Stimulated activated CD4-positive, alpha-beta T cell treated with anti-CD3 and anti-CD28 coated beads, TNF-alpha, amount 100 ng/mL, for 4 hours (primary cell): ENCODE results near the gene DIRAS2.
"Not testable (repeated sequence)": the region's sequence is repeated elsewhere in the genome, so short reads cannot be mapped to it uniquely, and the experiment has no call there.

ENCODE experiments used
- DNase-seq, 3 experiments: peaks; one replicate each; pipeline ENCODE4 v3.0.0-alpha.2; 2020; ENCODE audit warnings: low read depth in 3 of 3

DIRAS2 gene

GRCh38 chr9:90642570-90643539, at the start of gene DIRAS2:
DIRAS2 (minus strand) TSS chr9:90642824; CDS start chr9:90613827, 28,997 bp downstream.
- peak in 1 of 3 experiments; percentile 1 for DNase-seq

GRCh38 chr9:90684736-90685135, 42.1 kb upstream of the DIRAS2 start:
- no peak for DNase-seq

GRCh38 chr9:90684106-90684505, 41.5 kb upstream of the DIRAS2 start:
- DNase-seq = no peak

- no peak for DNase-seq
Observed at GRCh38 chr9:90680534-90680933, 37.9 kb upstream of the DIRAS2 start.

- DNase-seq = no peak
Observed at GRCh38 chr9:90665072-90665471, 22.4 kb upstream of the DIRAS2 start.

GRCh38 chr9:90659650-90660364, 17.2 kb upstream of the DIRAS2 start:
- no peak for DNase-seq

GRCh38 chr9:90658783-90659182, 16.2 kb upstream of the DIRAS2 start:
- DNase-seq = no peak

- DNase-seq = no peak
Observed at GRCh38 chr9:90658181-90658580, 15.6 kb upstream of the DIRAS2 start.

- DNase-seq = not testable (repeated sequence)
Observed at GRCh38 chr9:90656876-90657275, 14.3 kb upstream of the DIRAS2 start.

GRCh38 chr9:90651246-90651645, 8.6 kb upstream of the DIRAS2 start:
- DNase-seq = no peak

- no peak for DNase-seq
Observed at GRCh38 chr9:90647843-90648242, 5.2 kb upstream of the DIRAS2 start.

- no peak for DNase-seq
Observed at GRCh38 chr9:90645721-90646120, 3.1 kb upstream of the DIRAS2 start.

- no peak for DNase-seq
Observed at GRCh38 chr9:90641884-90642487, 638 bp downstream of the DIRAS2 start.

GRCh38 chr9:90641086-90641485, 1.5 kb downstream of the DIRAS2 start:
- no peak for DNase-seq

GRCh38 chr9:90640361-90640760, 2.3 kb downstream of the DIRAS2 start:
- DNase-seq = no peak

- no peak for DNase-seq
Observed at GRCh38 chr9:90637626-90638025, 5.0 kb downstream of the DIRAS2 start.

- no peak for DNase-seq
Observed at GRCh38 chr9:90632647-90633207, 9.9 kb downstream of the DIRAS2 start.

- DNase-seq = no peak
Observed at GRCh38 chr9:90631964-90632363, 10.7 kb downstream of the DIRAS2 start.

GRCh38 chr9:90629991-90630390, 12.6 kb downstream of the DIRAS2 start:
- no peak for DNase-seq

- DNase-seq = no peak
Observed at GRCh38 chr9:90629354-90629753, 13.3 kb downstream of the DIRAS2 start.

- no peak for DNase-seq
Observed at GRCh38 chr9:90616806-90617205, 25.8 kb downstream of the DIRAS2 start.

- DNase-seq = no peak
Observed at GRCh38 chr9:90613502-90613901, 29.1 kb downstream of the DIRAS2 start.
